ENCODE data around the gene UBFD1.

Gene UBFD1

GRCh38 chr16:23615805-23616204 lies 58.3 kb downstream of the UBFD1 start:
- TF ChIP-seq ZFX (IDR thresholded peaks at IDR 0.05; ENCODE audit: borderline replicate concordance) (no peak), CTCF (IDR thresholded peaks at IDR 0.05) (no peak)

More at GRCh38 chr16:23615805-23616204, 58.3 kb downstream of the UBFD1 start:
- H3K27ac ChIP-seq: no peak overlapping the region

All from 22Rv1 (cell line).